ENCODE measurements around the gene TENT5C.

TENT5C gene

GRCh38 chr1:117586337-117586736 lies 19.5 kb upstream of the TENT5C start:
- Histone ChIP-seq H3K27me3 (no peaks in the 10 kb centered on the region), H3K4me3 (ENCODE audit: low read depth, low read length) (no peak overlapping the region), H3K4me1 (no peaks in the 10 kb centered on the region), H3K36me3 (no peaks in the 10 kb centered on the region), H3K9me3 (no peaks in the 10 kb centered on the region)
- TF ChIP-seq, protein P1, sequence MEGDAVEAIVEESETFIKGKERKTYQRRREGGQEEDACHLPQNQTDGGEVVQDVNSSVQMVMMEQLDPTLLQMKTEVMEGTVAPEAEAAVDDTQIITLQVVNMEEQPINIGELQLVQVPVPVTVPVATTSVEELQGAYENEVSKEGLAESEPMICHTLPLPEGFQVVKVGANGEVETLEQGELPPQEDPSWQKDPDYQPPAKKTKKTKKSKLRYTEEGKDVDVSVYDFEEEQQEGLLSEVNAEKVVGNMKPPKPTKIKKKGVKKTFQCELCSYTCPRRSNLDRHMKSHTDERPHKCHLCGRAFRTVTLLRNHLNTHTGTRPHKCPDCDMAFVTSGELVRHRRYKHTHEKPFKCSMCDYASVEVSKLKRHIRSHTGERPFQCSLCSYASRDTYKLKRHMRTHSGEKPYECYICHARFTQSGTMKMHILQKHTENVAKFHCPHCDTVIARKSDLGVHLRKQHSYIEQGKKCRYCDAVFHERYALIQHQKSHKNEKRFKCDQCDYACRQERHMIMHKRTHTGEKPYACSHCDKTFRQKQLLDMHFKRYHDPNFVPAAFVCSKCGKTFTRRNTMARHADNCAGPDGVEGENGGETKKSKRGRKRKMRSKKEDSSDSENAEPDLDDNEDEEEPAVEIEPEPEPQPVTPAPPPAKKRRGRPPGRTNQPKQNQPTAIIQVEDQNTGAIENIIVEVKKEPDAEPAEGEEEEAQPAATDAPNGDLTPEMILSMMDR (IDR thresholded peaks at IDR 0.05; ENCODE audit: low read depth, low read length), result no peak
- no peak for DNase-seq

DNA sequence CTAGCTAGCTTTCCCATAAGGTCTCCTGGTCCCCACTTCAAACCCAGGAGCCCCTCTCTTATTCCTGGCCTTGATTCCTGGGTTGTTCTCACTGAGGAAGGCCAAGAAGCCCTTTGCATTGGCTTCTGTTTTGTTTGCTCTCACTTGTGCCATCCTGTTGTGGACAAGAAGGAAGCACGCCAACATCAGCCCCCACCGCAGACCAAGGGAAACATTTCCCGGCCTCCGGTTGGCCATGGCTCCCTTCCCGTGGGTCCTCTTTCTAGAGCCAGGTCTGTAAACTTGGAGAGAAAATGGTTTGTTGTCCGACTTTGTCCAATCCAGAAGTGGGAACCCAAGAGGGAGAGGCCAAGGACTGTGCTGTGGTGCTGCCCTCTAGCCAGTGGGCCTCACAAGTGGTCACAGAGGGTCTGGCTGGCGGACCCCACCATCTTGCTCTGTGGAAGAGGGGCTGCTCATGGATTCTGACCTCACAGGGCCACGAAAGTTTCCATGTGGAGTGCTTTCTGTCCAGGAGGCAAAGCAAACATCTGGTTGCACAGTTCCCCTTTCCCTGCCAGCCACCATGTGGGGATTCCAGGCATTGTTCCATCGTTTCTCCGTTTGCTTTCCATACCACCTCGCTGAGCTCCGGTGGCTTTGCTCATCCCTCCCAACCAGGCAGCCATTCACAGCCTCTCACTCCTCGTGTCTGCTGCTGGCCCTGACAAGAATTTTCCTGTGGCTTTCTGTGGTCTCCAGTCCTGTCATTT lies 18.9 kb upstream of the TENT5C start:
- no peak for DNase-seq
- Histone ChIP-seq H3K27me3 (no peaks in the 10 kb centered on the region), H3K9me3 (no peaks in the 10 kb centered on the region), H3K36me3 (no peaks in the 10 kb centered on the region), H3K4me1 (no peaks in the 10 kb centered on the region), H3K4me3 (ENCODE audit: low read depth, low read length) (no peak overlapping the region)
- TF ChIP-seq, protein P1 (IDR thresholded peaks at IDR 0.05; ENCODE audit: low read depth, low read length), result no peak

DNA sequence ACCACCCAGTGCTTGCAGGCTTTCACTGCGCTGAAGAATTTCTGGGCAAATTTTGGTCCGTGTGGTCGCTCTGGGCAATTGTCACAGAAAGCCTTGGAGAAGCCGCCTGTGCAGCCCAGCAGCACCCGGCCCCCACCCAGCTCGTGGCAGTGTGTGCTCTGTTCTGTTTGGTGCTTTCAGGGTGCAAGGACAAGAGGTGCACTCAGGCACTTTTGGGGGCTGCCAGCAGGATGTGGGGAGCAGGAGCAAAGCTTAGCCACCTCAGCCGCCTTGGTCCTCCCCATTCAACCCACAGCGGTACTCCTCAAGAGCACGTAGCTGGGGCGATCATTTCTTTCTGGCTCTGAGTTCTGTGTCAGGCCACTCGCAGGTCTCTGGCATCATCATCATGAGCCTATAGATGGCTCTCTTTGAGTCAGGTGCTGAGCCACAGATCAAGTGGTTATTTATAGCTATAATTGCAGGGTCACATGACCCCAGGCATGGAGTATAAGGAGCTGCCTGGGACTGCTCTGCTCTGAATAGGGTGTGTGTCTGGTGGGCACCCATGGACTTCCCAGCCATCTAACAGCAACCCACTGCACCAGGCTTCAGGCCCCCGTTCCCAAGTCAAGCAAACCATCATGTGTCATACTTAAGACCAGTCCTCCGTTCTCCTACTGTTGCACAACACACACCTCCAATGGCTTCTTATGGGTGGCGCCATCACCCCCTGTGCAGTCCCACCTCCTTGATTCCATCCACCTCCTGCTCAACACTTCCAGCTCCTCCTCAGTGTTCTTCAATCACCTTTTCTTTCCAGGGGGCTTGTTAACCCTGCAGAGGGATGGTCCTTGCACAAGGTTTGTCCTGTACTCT lies 18.1 kb upstream of the TENT5C start:
- no peak for DNase-seq
- TF ChIP-seq, protein P1 (IDR thresholded peaks at IDR 0.05; ENCODE audit: low read depth, low read length), result no peak
- Histone ChIP-seq H3K36me3 (no peaks in the 10 kb centered on the region), H3K4me3 (ENCODE audit: low read depth, low read length) (no peak overlapping the region), H3K4me1 (no peaks in the 10 kb centered on the region), H3K27me3 (no peaks in the 10 kb centered on the region), H3K9me3 (no peaks in the 10 kb centered on the region)

GRCh38 chr1:117589544-117589943 lies 16.3 kb upstream of the TENT5C start:
- H3K4me3 ChIP-seq (ENCODE audit: low read depth, low read length), result no peak overlapping the region
- no peak for DNase-seq
- TF ChIP-seq, protein P1 (IDR thresholded peaks at IDR 0.05; ENCODE audit: low read depth, low read length), result no peak
- no peaks in the 10 kb centered on the region for H3K9me3 ChIP-seq
- H3K36me3 ChIP-seq, result no peaks in the 10 kb centered on the region
- H3K27me3 ChIP-seq, result no peaks in the 10 kb centered on the region
- no peaks in the 10 kb centered on the region for H3K4me1 ChIP-seq

- no peaks in the 10 kb centered on the region for H3K27me3 ChIP-seq
- TF ChIP-seq, protein P1 (IDR thresholded peaks at IDR 0.05; ENCODE audit: low read depth, low read length), result no peak
- DNase-seq, result no peak
- no peak overlapping the region for H3K4me3 ChIP-seq (ENCODE audit: low read depth, low read length)
- no peaks in the 10 kb centered on the region for H3K4me1 ChIP-seq
- H3K9me3 ChIP-seq, result no peaks in the 10 kb centered on the region
- no peaks in the 10 kb centered on the region for H3K36me3 ChIP-seq
Observed at GRCh38 chr1:117590273-117590925, 15.4 kb upstream of the TENT5C start.

Measured in BE2C (cell line).